Measurements from ENCODE around the gene NKAIN2.

NKAIN2 gene

GRCh38 chr6:124260337-124260736 is 456.7 kb downstream of the NKAIN2 start:
- WGBS (ENCODE audit: extremely low coverage, insufficient coverage, insufficient read length): no CpG with 5 or more reads among the region's 1 CpG
- no peak overlapping the region for H3K4me2 ChIP-seq (ENCODE audit: low read length)
- no peak overlapping the region for H2AK5ac ChIP-seq (ENCODE audit: low read length)
- no peaks in the 10 kb centered on the region for H3K27me3 ChIP-seq (ENCODE audit: insufficient read depth, low read length)
- H3K23ac ChIP-seq (ENCODE audit: low read length): no peak overlapping the region
- H2BK5ac ChIP-seq (ENCODE audit: low read depth, low read length, poor library complexity): no peak overlapping the region
- no peaks in the 10 kb centered on the region for H3K9me3 ChIP-seq (ENCODE audit: insufficient read depth, low read depth, low read length)
- H3K18ac ChIP-seq (ENCODE audit: low read length): no peak overlapping the region
- no peak overlapping the region for H2BK12ac ChIP-seq (ENCODE audit: low read length)
- H3K14ac ChIP-seq (ENCODE audit: low read length): no peak overlapping the region
- DNase-seq: no peak
- H4K91ac ChIP-seq (ENCODE audit: low read depth, low read length): no peak overlapping the region
- no peaks in the 10 kb centered on the region for H3K79me2 ChIP-seq (ENCODE audit: control insufficient read depth, insufficient read depth, low read length, poor library complexity)
- no peak overlapping the region for H3K4me3 ChIP-seq (ENCODE audit: low read depth, low read length)
- H3K36me3 ChIP-seq (ENCODE audit: control insufficient read depth in 1 of 2, insufficient read depth in 2 of 2, low read length in 2 of 2): no peaks in the 10 kb centered on the region
- no peak overlapping the region for H2AFZ ChIP-seq (ENCODE audit: insufficient read depth, low read length, poor library complexity)
- no peak overlapping the region for H4K8ac ChIP-seq (ENCODE audit: low read depth, low read length)
- no peak overlapping the region for H4K12ac ChIP-seq (ENCODE audit: low read depth, low read length)
- H3K27ac ChIP-seq (ENCODE audit: low read depth, low read length): no peak overlapping the region
- no peak overlapping the region for H3K9ac ChIP-seq (ENCODE audit: low read length)
- no peaks in the 10 kb centered on the region for H3K79me1 ChIP-seq (ENCODE audit: low read length)
- H2BK120ac ChIP-seq (ENCODE audit: insufficient read depth, low read length, poor library complexity): no peak overlapping the region
- no peak overlapping the region for H3K4ac ChIP-seq (ENCODE audit: low read depth, low read length)
- no peaks in the 10 kb centered on the region for H3K4me1 ChIP-seq (ENCODE audit: control insufficient read depth in 1 of 2, insufficient read depth in 2 of 2, low read length in 2 of 2)

DNA sequence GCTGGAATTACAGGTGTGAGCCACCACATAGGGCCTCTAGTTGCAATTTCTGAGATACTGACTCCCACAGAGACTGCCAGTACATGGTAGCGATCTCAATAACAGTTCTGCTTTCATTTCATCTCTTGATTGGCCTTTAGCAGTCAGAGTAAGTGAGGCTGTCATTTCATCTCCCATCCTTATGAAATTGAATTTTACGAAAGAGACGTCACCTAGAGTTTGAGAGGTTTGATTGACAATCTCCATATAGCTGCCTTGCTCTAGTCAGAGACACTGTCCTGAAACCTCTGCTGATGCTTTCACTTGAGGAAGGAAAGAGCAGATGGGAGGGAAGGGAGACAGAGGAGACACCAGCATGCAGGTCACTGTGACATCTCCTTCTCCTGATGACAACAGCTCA is 466.1 kb downstream of the NKAIN2 start:
- Histone ChIP-seq H3K79me1 (ENCODE audit: low read length) (no peaks in the 10 kb centered on the region), H3K9ac (ENCODE audit: low read length) (no peak overlapping the region), H3K9me3 (ENCODE audit: insufficient read depth, low read depth, low read length) (no peaks in the 10 kb centered on the region), H2AFZ (ENCODE audit: insufficient read depth, low read length, poor library complexity) (no peak overlapping the region), H3K4me3 (ENCODE audit: low read depth, low read length) (no peak overlapping the region), H2BK120ac (ENCODE audit: insufficient read depth, low read length, poor library complexity) (no peak overlapping the region), H3K27me3 (ENCODE audit: insufficient read depth, low read length) (no peaks in the 10 kb centered on the region), H3K23ac (ENCODE audit: low read length) (no peak overlapping the region), H3K18ac (ENCODE audit: low read length) (no peak overlapping the region), H3K14ac (ENCODE audit: low read length) (no peak overlapping the region), H3K36me3 (ENCODE audit: control insufficient read depth in 1 of 2, insufficient read depth in 2 of 2, low read length in 2 of 2) (no peaks in the 10 kb centered on the region), H4K8ac (ENCODE audit: low read depth, low read length) (no peak overlapping the region), H3K27ac (ENCODE audit: low read depth, low read length) (no peak overlapping the region), H2AK5ac (ENCODE audit: low read length) (no peak overlapping the region), H2BK12ac (ENCODE audit: low read length) (no peak overlapping the region), H3K4me2 (ENCODE audit: low read length) (no peak overlapping the region), H4K91ac (ENCODE audit: low read depth, low read length) (no peak overlapping the region), H3K79me2 (ENCODE audit: control insufficient read depth, insufficient read depth, low read length, poor library complexity) (no peaks in the 10 kb centered on the region), H2BK5ac (ENCODE audit: low read depth, low read length, poor library complexity) (no peak overlapping the region), H4K12ac (ENCODE audit: low read depth, low read length) (no peak overlapping the region), H3K4ac (ENCODE audit: low read depth, low read length) (no peak overlapping the region), H3K4me1 (ENCODE audit: control insufficient read depth in 1 of 2, insufficient read depth in 2 of 2, low read length in 2 of 2) (no peaks in the 10 kb centered on the region)
- WGBS (ENCODE audit: extremely low coverage, insufficient coverage, insufficient read length): no CpG with 5 or more reads among the region's 3 CpGs
- no peak for DNase-seq

GRCh38 chr6:124273701-124274100 is 470.0 kb downstream of the NKAIN2 start:
- H3K23ac ChIP-seq (ENCODE audit: low read length): no peak overlapping the region
- H4K91ac ChIP-seq (ENCODE audit: low read depth, low read length): no peak overlapping the region
- no peak for DNase-seq
- H3K4ac ChIP-seq (ENCODE audit: low read depth, low read length): no peak overlapping the region
- H3K4me1 ChIP-seq (ENCODE audit: control insufficient read depth in 1 of 2, insufficient read depth in 2 of 2, low read length in 2 of 2): no peaks in the 10 kb centered on the region
- H3K9ac ChIP-seq (ENCODE audit: low read length): no peak overlapping the region
- H3K9me3 ChIP-seq (ENCODE audit: insufficient read depth, low read depth, low read length): no peaks in the 10 kb centered on the region
- no peak overlapping the region for H4K8ac ChIP-seq (ENCODE audit: low read depth, low read length)
- no peak overlapping the region for H2BK5ac ChIP-seq (ENCODE audit: low read depth, low read length, poor library complexity)
- no peak overlapping the region for H2BK120ac ChIP-seq (ENCODE audit: insufficient read depth, low read length, poor library complexity)
- H3K27ac ChIP-seq (ENCODE audit: low read depth, low read length): no peak overlapping the region
- H2BK12ac ChIP-seq (ENCODE audit: low read length): no peak overlapping the region
- no CpG with 5 or more reads among the region's 1 CpG for WGBS (ENCODE audit: extremely low coverage, insufficient coverage, insufficient read length)
- H3K27me3 ChIP-seq (ENCODE audit: insufficient read depth, low read length): no peaks in the 10 kb centered on the region
- H3K79me2 ChIP-seq (ENCODE audit: control insufficient read depth, insufficient read depth, low read length, poor library complexity): no peaks in the 10 kb centered on the region
- H2AFZ ChIP-seq (ENCODE audit: insufficient read depth, low read length, poor library complexity): no peak overlapping the region
- no peaks in the 10 kb centered on the region for H3K79me1 ChIP-seq (ENCODE audit: low read length)
- no peak overlapping the region for H3K4me3 ChIP-seq (ENCODE audit: low read depth, low read length)
- no peaks in the 10 kb centered on the region for H3K36me3 ChIP-seq (ENCODE audit: control insufficient read depth in 1 of 2, insufficient read depth in 2 of 2, low read length in 2 of 2)
- H4K12ac ChIP-seq (ENCODE audit: low read depth, low read length): no peak overlapping the region
- no peak overlapping the region for H3K4me2 ChIP-seq (ENCODE audit: low read length)
- H3K14ac ChIP-seq (ENCODE audit: low read length): no peak overlapping the region
- no peak overlapping the region for H3K18ac ChIP-seq (ENCODE audit: low read length)
- no peak overlapping the region for H2AK5ac ChIP-seq (ENCODE audit: low read length)

DNA sequence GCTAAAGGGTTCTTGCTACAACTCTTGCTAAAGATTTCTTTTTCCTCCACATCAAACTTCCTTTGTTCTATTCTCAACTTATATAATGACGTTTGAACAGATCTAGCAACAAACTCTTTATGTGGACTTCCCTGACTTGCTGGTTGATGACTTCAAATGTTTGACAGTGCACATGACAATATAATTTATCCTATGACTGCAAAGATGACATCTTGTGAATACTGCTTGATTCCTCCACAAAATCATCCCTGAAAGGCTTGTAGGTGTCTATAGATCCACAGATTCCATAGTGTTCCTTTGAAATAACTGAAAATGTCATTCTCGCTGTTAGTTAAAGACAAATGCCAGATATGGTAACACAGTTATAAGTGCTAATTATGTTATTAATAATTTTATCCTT is 478.9 kb downstream of the NKAIN2 start:
- DNase-seq: no peak
- Histone ChIP-seq H3K4me1 (ENCODE audit: control insufficient read depth in 1 of 2, insufficient read depth in 2 of 2, low read length in 2 of 2) (no peaks in the 10 kb centered on the region), H2BK120ac (ENCODE audit: insufficient read depth, low read length, poor library complexity) (no peak overlapping the region), H3K4me3 (ENCODE audit: low read depth, low read length) (no peak overlapping the region), H3K9me3 (ENCODE audit: insufficient read depth, low read depth, low read length) (no peaks in the 10 kb centered on the region), H3K4me2 (ENCODE audit: low read length) (no peak overlapping the region), H4K8ac (ENCODE audit: low read depth, low read length) (no peak overlapping the region), H4K12ac (ENCODE audit: low read depth, low read length) (no peak overlapping the region), H3K79me1 (ENCODE audit: low read length) (no peaks in the 10 kb centered on the region), H4K91ac (ENCODE audit: low read depth, low read length) (no peak overlapping the region), H3K9ac (ENCODE audit: low read length) (no peak overlapping the region), H2BK12ac (ENCODE audit: low read length) (no peak overlapping the region), H3K18ac (ENCODE audit: low read length) (no peak overlapping the region), H3K4ac (ENCODE audit: low read depth, low read length) (no peak overlapping the region), H3K14ac (ENCODE audit: low read length) (no peak overlapping the region), H3K23ac (ENCODE audit: low read length) (no peak overlapping the region), H3K79me2 (ENCODE audit: control insufficient read depth, insufficient read depth, low read length, poor library complexity) (no peaks in the 10 kb centered on the region), H3K27me3 (ENCODE audit: insufficient read depth, low read length) (no peaks in the 10 kb centered on the region), H3K27ac (ENCODE audit: low read depth, low read length) (no peak overlapping the region), H2AK5ac (ENCODE audit: low read length) (no peak overlapping the region), H3K36me3 (ENCODE audit: control insufficient read depth in 1 of 2, insufficient read depth in 2 of 2, low read length in 2 of 2) (no peaks in the 10 kb centered on the region), H2BK5ac (ENCODE audit: low read depth, low read length, poor library complexity) (no peak overlapping the region), H2AFZ (ENCODE audit: insufficient read depth, low read length, poor library complexity) (no peak overlapping the region)
- WGBS (ENCODE audit: extremely low coverage, insufficient coverage, insufficient read length): no CpG with 5 or more reads among the region's 2 CpGs
